Central memory CD4-positive, alpha-beta T cell (primary cell): ENCODE measurements around the gene KIF4B.
"Not testable (repeated sequence)": the region's sequence is repeated elsewhere in the genome, so short reads cannot be mapped to it uniquely, and the experiment has no call there.

Experiments
- DNase-seq: peaks from one replicate; pipeline ENCODE4 v3.0.0; 2022
- total RNA-seq, 3 experiments: gene quantifications; one replicate each; lab custom pipeline; 2026; lab: John Stamatoyannopoulos, UW

The KIF4B gene
- total RNA-seq: 0 to 0.19 (median 0) reads per million in 3 experiments

- no peak for DNase-seq
Observed at GRCh38 chr5:155013526-155013925, at the start of gene KIF4B. Gene KIF4B (plus strand): TSS chr5:155013755. CDS start chr5:155013860, 105 bp downstream.

- no peak for DNase-seq
Observed at GRCh38 chr5:154966081-154966841, 47.3 kb upstream of the KIF4B start.

DNA sequence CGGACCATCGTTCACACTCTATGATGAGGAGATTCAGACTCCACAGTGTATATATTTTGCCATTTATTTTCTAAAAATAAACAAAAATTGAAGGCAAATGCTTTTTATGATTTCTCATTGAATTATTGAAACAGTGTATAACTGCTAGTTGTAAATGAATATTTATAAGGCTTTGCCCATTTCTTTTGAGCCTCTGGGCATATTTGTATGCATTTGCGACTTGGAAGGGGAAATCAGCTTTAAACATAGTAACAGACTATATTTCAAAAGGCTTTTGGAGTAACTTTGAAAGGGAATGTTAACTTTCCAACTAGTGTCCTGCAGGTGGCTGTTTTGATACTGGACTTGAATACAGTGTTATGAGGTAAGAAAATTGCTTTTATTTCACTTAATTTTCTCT, 46.7 kb upstream of the KIF4B start:
- no peak for DNase-seq

DNA sequence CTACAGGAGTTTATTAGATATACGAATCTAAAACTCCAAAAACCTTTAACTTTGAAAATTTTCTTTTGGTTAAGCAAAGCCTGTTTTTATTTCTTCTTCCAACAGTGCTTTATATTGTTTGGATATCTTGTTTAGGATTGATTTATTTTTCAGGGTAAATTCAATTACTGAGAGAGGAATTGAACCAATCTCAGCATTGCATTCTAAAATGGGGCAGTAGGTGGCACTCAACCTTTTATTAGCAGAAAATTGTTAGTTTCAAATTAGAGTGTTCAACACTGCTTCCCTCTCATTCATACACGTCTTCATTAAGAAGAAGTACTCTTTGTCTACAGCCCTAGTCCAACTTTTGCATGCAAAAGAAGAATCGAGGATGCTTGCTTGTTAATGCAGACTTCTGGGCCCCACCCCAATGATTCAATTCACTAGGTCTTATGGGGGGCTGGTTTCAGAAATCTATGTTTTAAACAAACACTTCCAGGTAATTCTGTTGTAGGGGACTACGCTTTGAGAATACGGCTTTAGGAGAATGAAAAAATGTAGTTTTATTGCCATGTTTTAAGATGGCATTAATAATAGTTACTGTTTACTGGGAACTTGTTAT, 46.0 kb upstream of the KIF4B start:
- DNase-seq: no peak

DNA sequence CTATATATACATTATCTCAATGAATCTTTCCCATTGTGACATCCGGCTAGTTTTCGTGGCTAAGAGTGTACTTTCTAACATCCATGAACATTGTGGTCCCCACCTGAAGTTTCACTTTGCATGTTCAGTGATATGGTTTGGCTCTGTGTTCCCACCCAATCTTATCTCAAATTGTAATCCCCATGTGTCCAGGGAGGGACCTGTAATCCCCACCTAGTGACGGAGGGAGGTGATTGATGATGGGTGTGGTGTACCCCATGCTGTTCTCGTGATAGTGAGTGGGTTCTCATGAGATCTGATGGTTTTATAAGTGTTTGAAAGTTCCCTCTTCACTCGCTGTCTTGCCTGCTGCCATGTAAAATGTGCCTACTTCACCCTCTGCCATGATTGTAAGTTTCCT, 44.6 kb upstream of the KIF4B start:
- no peak for DNase-seq

- DNase-seq: no peak
Observed at GRCh38 chr5:154970759-154971158, 42.8 kb upstream of the KIF4B start.

GRCh38 chr5:154971501-154971900, 42.1 kb upstream of the KIF4B start:
- DNase-seq: no peak

DNA sequence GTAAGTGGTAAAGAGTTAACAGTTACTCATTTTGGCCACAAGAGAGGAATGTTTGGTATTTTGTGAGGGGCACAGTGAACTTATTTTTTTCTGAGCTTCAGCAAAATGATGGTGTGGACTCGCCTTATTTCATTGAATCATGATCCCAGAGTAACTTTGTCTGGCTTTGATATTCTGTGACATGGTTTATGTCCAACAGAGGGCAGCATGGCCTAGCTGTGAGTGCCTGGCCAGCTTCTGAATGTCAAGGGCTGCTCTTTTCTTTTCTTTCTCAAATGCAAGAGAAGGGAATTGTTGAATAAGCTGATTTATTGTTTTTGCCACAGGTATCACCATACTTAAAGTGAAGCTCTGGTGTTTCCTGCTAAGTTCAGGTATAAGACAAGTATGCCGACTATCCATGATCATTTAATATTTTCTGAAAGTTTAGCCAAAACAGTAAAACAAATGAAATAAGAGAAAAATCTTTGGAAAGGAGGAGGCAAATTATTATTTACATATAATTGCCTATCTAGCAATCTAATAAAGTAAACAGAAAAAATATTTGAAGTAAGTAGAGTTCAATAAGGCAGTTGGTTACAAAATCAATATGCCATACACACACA, 41.0 kb upstream of the KIF4B start:
- no peak for DNase-seq

DNA sequence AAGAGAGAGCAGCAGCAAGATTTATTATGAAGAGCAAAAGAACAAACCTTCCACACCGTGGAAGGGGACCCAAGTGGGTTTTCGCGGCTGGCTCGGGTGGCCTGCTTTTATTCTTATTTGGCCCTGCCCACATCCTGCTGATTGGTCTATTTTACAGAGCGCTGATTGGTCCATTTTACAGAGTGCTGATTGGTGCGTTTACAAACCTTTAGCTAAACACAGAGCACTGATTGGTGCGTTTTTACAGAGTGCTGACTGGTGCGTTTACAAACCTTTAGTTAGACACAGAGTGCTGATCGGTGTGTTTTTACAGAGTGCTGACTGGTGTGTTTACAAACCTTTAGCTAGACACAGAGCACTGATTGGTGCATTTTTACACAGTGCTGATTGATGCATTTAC, 37.5 kb upstream of the KIF4B start:
- DNase-seq: not testable (repeated sequence)

- DNase-seq: no peak
Observed at GRCh38 chr5:154977409-154977808, 36.1 kb upstream of the KIF4B start.

GRCh38 chr5:154978294-154978693, 35.3 kb upstream of the KIF4B start:
- DNase-seq: not testable (repeated sequence)

- no peak for DNase-seq
Observed at GRCh38 chr5:154984946-154985516, 28.5 kb upstream of the KIF4B start.

DNA sequence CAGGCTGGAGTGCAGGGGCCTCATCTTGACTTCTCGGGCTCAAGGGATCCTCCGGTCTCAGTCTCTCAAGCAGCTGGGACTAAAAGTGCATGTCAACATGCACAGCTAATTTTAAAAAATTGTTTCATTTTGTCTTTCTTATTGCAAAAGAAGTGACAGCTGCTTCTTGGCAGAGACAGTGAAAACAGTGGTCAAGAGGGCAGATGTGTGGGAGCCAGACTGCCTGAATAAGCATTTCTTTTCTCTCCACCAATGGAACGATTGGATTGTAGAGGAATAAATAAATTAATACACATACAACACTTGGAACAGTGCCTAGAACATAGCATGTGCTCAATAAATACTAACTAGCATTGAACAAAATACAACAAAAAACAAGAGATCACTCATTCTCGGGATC, 27.4 kb upstream of the KIF4B start:
- no peak for DNase-seq

- no peak for DNase-seq
Observed at GRCh38 chr5:154989626-154990025, 23.9 kb upstream of the KIF4B start.

DNA sequence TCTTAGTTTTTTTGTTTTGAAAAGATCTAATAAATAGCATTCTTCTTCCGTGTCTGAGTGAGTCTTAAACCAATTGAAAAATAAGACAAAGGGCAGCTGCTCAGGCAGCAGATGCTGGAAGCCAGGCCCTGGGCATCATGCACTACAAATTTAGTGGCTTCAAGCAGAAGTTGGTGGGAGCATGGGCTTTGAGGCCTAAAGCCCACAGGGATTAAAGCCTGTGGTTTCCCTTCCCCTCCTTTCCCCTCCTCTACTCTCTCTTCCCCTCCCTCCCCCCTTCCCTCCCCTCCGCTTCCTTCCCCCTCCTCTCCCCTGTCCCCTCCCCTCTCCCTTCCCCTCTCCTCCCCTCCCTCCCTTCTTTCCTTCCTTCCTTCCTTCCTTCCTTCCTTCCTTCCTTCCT, 20.1 kb upstream of the KIF4B start:
- DNase-seq: no peak

- no peak for DNase-seq
Observed at GRCh38 chr5:154995679-154996078, 17.9 kb upstream of the KIF4B start.

DNA sequence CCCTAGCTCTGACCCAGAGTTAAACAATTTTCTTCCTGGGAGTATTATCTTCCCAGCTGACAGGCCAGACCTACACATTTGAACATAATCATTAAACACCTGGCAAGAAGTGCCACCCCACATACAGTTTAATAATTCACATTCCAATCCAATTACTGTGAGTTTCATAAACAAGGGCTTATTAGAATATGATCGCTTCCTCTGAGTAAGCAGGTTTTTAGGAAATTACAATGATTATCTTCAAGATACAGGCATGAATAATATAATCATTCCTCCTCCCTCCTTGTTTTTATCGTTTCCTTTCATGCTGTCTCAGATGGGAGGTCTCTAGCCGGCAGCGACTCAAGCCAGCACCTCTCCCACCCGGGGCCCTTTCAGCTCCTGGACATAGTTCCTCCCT, 15.8 kb upstream of the KIF4B start:
- DNase-seq: no peak

GRCh38 chr5:154999865-155000264, 13.7 kb upstream of the KIF4B start:
- DNase-seq: no peak

- no peak for DNase-seq
Observed at GRCh38 chr5:155001523-155001922, 12.0 kb upstream of the KIF4B start.

DNA sequence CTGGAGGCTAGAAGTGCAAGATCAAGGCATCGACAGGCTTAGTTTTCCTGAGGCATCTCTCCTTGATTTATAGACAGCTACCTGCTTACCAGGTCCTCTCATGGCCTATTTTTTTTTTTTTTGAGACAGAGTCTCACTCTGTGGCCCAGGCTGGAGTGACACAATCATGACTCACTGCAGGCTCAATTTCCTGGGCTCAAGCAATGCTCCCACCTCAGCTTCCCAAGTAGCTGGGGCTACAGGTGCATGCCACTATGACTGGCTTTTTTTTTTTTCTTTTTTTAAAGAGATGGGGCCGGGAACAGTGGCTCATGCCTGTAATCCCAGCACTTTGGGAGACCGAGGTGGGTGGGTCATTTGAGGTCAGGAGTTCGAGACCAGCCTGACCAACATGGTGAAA, 10.8 kb upstream of the KIF4B start:
- not testable (repeated sequence) for DNase-seq

DNA sequence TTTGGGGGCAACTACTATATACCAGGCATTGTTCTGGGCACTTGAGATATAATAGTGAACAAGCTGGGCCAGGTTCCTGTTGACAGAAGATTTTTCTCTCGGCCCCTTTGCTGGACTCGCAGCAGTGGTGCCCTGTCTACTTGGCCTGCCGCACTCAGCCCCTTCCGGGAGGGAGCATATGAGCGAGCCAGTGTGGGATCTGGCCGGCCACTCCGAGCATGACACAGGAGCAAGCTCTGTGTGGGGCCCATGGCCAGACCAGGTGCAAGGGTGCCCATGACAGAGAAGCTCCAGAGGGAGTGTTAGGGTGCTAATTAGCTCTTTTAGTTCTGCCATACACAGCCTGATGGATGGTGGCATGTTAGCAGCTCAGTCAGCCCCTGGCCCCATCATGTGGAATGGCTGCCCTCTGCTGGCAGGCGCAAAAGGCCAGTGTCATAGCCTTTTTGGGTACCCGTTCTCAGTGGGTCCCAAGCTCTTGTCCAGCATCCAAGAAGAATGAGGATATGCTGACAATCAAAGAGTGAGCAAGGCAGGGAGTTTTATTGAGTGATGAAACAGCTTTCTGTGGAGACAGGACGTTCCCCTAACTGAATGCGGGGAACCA, 9.3 kb upstream of the KIF4B start:
- no peak for DNase-seq

DNA sequence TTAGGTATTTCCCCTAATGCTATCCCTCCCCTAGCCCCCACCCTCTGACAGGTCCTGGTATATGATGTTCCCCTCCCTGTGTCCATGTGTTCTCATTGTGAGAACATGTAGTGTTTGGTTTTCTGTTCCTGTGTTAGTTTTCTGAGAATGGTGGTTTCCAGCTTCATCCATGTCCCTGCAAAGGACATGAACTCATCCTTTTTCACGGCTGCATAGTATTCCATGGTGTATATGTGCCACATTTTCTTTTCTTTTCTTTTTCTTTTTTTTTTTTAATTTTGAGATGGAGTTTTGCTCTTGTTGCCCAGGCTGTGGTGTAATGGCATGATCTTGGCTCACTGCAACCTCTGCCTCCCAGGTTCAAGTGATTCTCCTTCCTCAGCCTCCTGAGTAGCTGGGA, 7.3 kb upstream of the KIF4B start:
- not testable (repeated sequence) for DNase-seq

DNA sequence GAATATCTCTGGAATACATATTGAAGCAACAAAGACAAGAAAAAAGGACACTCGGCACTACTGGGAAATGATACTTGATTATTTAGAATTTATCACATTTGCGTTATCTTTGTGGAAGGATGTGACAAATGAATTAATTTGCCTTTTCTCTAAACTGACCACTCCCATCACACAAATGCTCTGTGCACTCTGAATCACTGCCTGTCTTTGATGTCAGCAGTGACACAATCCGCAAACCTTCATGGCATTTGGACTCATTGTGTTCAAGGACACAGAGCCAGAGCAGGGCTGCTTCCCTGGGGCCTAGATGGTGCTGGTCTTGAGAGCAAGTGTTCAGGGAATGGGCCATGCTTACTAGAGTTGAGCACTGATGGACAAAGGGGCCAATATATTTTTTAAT, 4.9 kb upstream of the KIF4B start:
- no peak for DNase-seq
